Colonic mucosa (tissue), 4 donors: ENCODE results near the gene OBSCN. TPM values are rescaled to one million over a fixed set of nuclear protein-coding genes. Genes with fewer than 3 reads are reported as not detected.

ENCODE experiments used
- DNase-seq: peaks from one replicate; pipeline ENCODE4 v3.0.0-alpha.2; 2020
- H3K27ac ChIP-seq: fragments of 200-600 bp; one replicate; pipeline ENCODE4 v1.8.0; 2021
- H3K27me3 ChIP-seq: fragments of 200-600 bp; one replicate; pipeline ENCODE4 v1.8.0; 2021
- H3K36me3 ChIP-seq: fragments of 200-600 bp; one replicate; pipeline ENCODE4 v1.8.0; 2021
- H3K4me1 ChIP-seq: fragments of 200-600 bp; one replicate; pipeline ENCODE4 v1.8.0; 2021; ENCODE audit warnings: mild to moderate bottlenecking
- H3K4me3 ChIP-seq: fragments of 200-600 bp; one replicate; pipeline ENCODE4 v1.8.0; 2021
- H3K9ac ChIP-seq, 2 donors: one replicate each; pipeline ENCODE4 v1.7.0; 2013; ENCODE audit warnings: control low read depth in 2 of 2, low read depth in 2 of 2, low read length in 2 of 2
- H3K9me3 ChIP-seq: fragments of 200-600 bp; one replicate; pipeline ENCODE4 v1.8.0; 2021
- intact Hi-C: fragments of 100-400 bp; cut with DNase I; formaldehyde crosslinking; loops from one replicate; pipeline ENCODE4 v1.14.1; 2022
- total RNA-seq, 2 donors: library from RNA; stranded (reverse); fragmentation: NEBNext Ultra II Directional in 1 of 2; extraction: Animal tissue kit (Norgen Biotek cat#: 25700) in 1 of 2; gene quantifications; one replicate each; pipeline ENCODE4 v1.2.1, GENCODE V29; 2021
- TF ChIP-seq, protein P1 (sequence below): fragments of 200-600 bp; IDR thresholded peaks from one replicate; pipeline ENCODE4 v1.8.0; 2022; ENCODE audit warnings: antibody characterized with exemption, mild to moderate bottlenecking
- donor health status: healthy.
- donor health status: DM: no; HTN: no; CAD: no.
- donor health status: DM: no; HTN: no; CAD: no.

OBSCN gene
- total RNA-seq, 2 donors from 2014 or later: 3.6 to 7.9 TPM

DNA sequence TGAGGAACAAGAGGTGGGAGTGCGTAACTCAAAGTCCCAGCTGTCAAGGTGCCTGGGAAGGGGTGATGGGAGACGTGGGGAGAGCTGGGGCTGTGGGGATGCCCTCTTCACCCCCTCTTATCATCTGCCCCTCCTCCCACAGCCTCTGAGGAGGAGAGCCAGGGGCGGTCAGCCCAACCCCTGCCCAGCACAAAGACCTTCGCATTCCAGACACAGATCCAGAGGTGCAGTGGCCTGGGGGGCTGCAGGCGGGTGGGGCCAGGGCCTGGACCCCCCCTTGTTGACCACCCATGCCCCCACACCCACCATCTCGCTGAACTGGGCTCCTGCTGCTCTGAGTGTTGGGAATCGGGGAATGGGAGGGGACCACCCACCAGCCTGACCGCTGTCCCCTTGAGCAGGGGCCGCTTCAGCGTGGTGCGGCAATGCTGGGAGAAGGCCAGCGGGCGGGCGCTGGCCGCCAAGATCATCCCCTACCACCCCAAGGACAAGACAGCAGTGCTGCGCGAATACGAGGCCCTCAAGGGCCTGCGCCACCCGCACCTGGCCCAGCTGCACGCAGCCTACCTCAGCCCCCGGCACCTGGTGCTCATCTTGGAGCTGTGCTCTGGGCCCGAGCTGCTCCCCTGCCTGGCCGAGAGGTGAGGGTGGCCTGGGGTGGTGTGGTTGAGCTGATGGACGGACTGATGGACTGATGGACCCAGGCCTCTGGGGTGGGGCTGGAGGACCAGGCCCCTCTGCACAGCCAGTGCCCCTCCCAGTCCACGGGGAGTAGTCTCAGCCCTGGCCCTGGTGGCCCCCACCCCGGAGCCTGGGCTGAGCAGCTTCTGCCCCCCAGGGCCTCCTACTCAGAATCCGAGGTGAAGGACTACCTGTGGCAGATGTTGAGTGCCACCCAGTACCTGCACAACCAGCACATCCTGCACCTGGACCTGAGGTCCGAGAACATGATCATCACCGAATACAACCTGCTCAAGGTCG, 169.1 kb downstream of the OBSCN start:
- Histone ChIP-seq H3K4me1 (peaks cover 7% of the 10 kb centered on the region), H3K36me3 (no peaks in the 10 kb centered on the region), H3K27me3 (no peaks in the 10 kb centered on the region), H3K27ac (no peak overlapping the region), H3K9me3 (no peaks in the 10 kb centered on the region), H3K4me3 (no peak overlapping the region), H3K9ac (no peak overlapping the region)
- intact Hi-C loops: no loop called here
- TF ChIP-seq, protein P1, sequence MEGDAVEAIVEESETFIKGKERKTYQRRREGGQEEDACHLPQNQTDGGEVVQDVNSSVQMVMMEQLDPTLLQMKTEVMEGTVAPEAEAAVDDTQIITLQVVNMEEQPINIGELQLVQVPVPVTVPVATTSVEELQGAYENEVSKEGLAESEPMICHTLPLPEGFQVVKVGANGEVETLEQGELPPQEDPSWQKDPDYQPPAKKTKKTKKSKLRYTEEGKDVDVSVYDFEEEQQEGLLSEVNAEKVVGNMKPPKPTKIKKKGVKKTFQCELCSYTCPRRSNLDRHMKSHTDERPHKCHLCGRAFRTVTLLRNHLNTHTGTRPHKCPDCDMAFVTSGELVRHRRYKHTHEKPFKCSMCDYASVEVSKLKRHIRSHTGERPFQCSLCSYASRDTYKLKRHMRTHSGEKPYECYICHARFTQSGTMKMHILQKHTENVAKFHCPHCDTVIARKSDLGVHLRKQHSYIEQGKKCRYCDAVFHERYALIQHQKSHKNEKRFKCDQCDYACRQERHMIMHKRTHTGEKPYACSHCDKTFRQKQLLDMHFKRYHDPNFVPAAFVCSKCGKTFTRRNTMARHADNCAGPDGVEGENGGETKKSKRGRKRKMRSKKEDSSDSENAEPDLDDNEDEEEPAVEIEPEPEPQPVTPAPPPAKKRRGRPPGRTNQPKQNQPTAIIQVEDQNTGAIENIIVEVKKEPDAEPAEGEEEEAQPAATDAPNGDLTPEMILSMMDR: no peak
- DNase-seq: no peak

DNA sequence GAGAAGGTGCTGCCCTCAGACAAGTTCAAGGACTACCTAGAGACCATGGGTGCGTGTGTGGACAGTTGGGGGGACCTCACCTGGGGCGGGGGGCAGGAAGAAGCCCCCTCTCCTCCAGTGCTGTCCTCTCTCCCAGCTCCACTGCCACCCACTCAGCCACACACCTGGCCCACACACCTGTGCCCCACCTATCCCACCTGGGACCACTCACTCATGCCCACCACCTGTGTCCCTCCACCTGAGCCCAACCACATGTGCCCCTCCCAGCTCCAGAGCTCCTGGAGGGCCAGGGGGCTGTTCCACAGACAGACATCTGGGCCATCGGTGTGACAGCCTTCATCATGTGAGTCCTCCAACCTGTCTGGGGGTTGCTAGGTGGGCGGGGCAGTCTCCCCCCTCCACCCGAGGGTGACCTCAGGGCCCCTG, 169.8 kb downstream of the OBSCN start:
- no peak overlapping the region for H3K27ac ChIP-seq

DNA sequence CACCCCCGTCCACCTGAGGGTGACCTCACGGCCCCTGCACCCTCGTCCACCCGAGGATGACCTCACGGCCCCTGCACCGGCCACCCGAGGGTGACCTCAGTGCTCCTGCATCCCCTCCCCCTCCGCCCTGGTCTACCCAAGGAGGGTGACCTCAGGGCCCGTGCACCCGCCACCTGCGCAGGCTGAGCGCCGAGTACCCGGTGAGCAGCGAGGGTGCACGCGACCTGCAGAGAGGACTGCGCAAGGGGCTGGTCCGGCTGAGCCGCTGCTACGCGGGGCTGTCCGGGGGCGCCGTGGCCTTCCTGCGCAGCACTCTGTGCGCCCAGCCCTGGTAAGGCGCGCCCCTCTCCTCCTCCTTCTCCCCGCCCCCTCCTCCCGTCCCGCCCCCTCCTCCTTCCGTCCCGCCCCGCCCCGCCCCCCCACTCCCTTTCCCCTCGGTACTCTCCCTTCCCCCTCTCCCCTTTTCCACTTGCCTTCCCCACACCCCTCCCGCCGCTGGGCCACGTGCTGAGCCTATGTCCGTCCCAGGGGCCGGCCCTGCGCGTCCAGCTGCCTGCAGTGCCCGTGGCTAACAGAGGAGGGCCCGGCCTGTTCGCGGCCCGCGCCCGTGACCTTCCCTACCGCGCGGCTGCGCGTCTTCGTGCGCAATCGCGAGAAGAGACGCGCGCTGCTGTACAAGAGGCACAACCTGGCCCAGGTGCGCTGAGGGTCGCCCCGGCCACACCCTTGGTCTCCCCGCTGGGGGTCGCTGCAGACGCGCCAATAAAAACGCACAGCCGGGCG, 170.4 kb downstream of the OBSCN start:
- H3K4me3 ChIP-seq: peak overlapping the region; percentile 46
- DNase-seq: peak; percentile 68
- peak overlapping the region; percentile 35 to 40 for H3K9ac ChIP-seq
- no peaks in the 10 kb centered on the region for H3K27me3 ChIP-seq
- no peak overlapping the region for H3K27ac ChIP-seq
- TF ChIP-seq, protein P1: peak; percentile 29
- H3K4me1 ChIP-seq: peaks cover 7% of the 10 kb centered on the region
- intact Hi-C loops: no loop called here
- H3K9me3 ChIP-seq: no peaks in the 10 kb centered on the region
- no peaks in the 10 kb centered on the region for H3K36me3 ChIP-seq

More for the DNA sequence above, 169.8 kb downstream of the OBSCN start:
- H3K4me3 ChIP-seq: peak overlapping the region; percentile 46
- H3K9ac ChIP-seq: peak overlapping the region in 1 of 2 donors; percentile 35
- H3K27me3 ChIP-seq: no peaks in the 10 kb centered on the region
- no peaks in the 10 kb centered on the region for H3K36me3 ChIP-seq
- intact Hi-C loops: no loop called here
- DNase-seq: no peak
- H3K4me1 ChIP-seq: peaks cover 7% of the 10 kb centered on the region
- TF ChIP-seq, protein P1: no peak
- H3K9me3 ChIP-seq: no peaks in the 10 kb centered on the region

DNA sequence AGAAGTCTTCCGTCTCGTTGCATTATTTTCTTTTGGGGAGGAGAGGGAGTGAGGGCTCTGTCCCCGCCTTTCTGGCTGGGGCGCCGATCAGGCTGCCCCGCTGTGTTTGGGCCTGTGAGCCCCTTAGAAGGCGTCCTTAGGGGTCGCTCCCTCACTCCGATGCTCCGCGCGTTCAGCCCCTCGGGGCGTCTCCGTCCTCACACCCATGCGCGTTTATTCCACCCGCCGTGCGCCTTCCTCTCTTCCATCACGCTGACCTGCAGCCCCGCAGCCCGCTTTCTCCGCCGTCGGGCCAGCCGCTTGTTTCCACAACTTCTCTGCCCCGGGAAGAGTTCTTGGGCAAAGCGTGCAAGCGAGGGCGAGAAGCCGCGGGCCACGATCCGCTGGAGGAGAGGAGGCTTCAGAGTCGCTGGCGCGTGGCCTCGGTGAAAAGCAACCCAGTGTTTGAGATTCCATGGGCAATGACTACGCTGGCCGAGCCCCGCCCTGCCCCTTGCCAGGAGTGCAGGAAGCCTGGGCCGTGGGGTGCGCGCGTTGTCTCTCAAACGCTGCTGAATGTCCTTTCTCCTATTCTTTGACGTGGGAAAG, 171.1 kb downstream of the OBSCN start:
- H3K4me3 ChIP-seq: peak overlapping the region; percentile 46
- no peaks in the 10 kb centered on the region for H3K36me3 ChIP-seq
- TF ChIP-seq, protein P1: no peak
- H3K27me3 ChIP-seq: no peaks in the 10 kb centered on the region
- intact Hi-C loops: no loop called here
- no peak overlapping the region for H3K27ac ChIP-seq
- DNase-seq: peak; percentile 45
- peaks cover 7% of the 10 kb centered on the region for H3K4me1 ChIP-seq
- no peaks in the 10 kb centered on the region for H3K9me3 ChIP-seq
- H3K9ac ChIP-seq: peak overlapping the region in 1 of 2 donors; percentile 40

DNA sequence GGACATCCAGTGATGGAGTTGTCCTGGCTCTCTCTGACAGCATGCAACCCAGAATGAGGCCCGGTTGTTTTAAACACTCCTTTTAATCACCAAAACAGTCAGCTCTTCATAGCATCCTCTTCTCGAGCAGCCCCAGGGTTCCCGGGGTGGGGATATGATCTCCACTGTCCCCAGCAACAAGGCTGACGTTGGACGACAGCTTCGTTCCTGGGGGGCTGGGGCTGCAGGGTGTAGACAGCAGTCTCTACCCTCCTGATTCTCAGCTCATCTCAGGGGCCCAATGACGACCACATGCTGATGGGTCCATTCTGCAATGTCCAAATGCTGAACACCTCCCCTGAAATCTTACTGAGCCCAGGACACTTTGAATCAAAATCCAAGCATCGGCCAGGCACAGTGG, 171.8 kb downstream of the OBSCN start:
- H3K36me3 ChIP-seq: no peaks in the 10 kb centered on the region
- TF ChIP-seq, protein P1: no peak
- H3K9me3 ChIP-seq: no peaks in the 10 kb centered on the region
- H3K27me3 ChIP-seq: no peaks in the 10 kb centered on the region
- intact Hi-C loops: no loop called here
- H3K27ac ChIP-seq: no peak overlapping the region
- DNase-seq: no peak
- H3K4me1 ChIP-seq: peaks cover 7% of the 10 kb centered on the region
- no peak overlapping the region for H3K9ac ChIP-seq
- no peak overlapping the region for H3K4me3 ChIP-seq
